HL-60/S4 treated with retinoic acid at 250 ng/mL for 4 days and 3 days (cell line): ENCODE results near the gene UNC5B.

Experiments used
- in situ Hi-C: fragments of 300-500 bp; cut with MboI; formaldehyde crosslinking; loops from 2 replicates; pipeline ENCODE4 v1.7.0; 2022; ENCODE audit warnings: low sequenced_read_pairs

UNC5B gene

GRCh38 chr10:71312811-71313789 lies 100.7 kb downstream of the UNC5B start:
- in situ Hi-C loops = loop anchor here (25.0 kb wide), 2 partner anchors 399 to 499 kb away; partner anchors contain the start of gene C10orf105

- in situ Hi-C loops = loop anchor here (25.0 kb wide), 2 partner anchors 398 to 498 kb away; partner anchors contain the start of gene C10orf105
Observed at GRCh38 chr10:71314028-71314693, 101.8 kb downstream of the UNC5B start.

GRCh38 chr10:71314694-71315225 lies 102.4 kb downstream of the UNC5B start:
- in situ Hi-C loops = loop anchor here (25.0 kb wide), 2 partner anchors 398 to 498 kb away; partner anchors contain the start of gene C10orf105

- in situ Hi-C loops = loop anchor here (25.0 kb wide), 2 partner anchors 396 to 496 kb away; partner anchors contain the start of gene C10orf105
Observed at GRCh38 chr10:71316056-71316785, 103.9 kb downstream of the UNC5B start.

GRCh38 chr10:71316786-71317160 lies 104.4 kb downstream of the UNC5B start:
- in situ Hi-C loops = loop anchor here (25.0 kb wide), 2 partner anchors 396 to 496 kb away; partner anchors contain the start of gene C10orf105

GRCh38 chr10:71317739-71318138 lies 105.4 kb downstream of the UNC5B start:
- in situ Hi-C loops = loop anchor here (25.0 kb wide), 2 partner anchors 395 to 495 kb away; partner anchors contain the start of gene C10orf105

- in situ Hi-C loops = loop anchor here (25.0 kb wide), 2 partner anchors 393 to 493 kb away; partner anchors contain the start of gene C10orf105
Observed at GRCh38 chr10:71319042-71319799, 106.9 kb downstream of the UNC5B start, which contains the start of gene SLC29A3. Gene SLC29A3, plus strand, starts transcription at chr10:71319259. Its CDS starts 51 bp downstream, at chr10:71319310.

GRCh38 chr10:71319800-71320392 lies 107.5 kb downstream of the UNC5B start:
- in situ Hi-C loops = loop anchor here (25.0 kb wide), 2 partner anchors 392 to 492 kb away; partner anchors contain the start of gene C10orf105

GRCh38 chr10:71320592-71320991 lies 108.2 kb downstream of the UNC5B start:
- in situ Hi-C loops = loop anchor here (25.0 kb wide), 2 partner anchors 392 to 492 kb away; partner anchors contain the start of gene C10orf105

GRCh38 chr10:71321386-71321785 lies 109.0 kb downstream of the UNC5B start:
- in situ Hi-C loops = loop anchor here (25.0 kb wide), 2 partner anchors 391 to 491 kb away; partner anchors contain the start of gene C10orf105

- in situ Hi-C loops = loop anchor here (25.0 kb wide), 2 partner anchors 389 to 489 kb away; partner anchors contain the start of gene C10orf105
Observed at GRCh38 chr10:71323407-71323806, 111.0 kb downstream of the UNC5B start.

- in situ Hi-C loops = loop anchor here (25.0 kb wide), 2 partner anchors 388 to 488 kb away; partner anchors contain the start of gene C10orf105
Observed at GRCh38 chr10:71324743-71325142, 112.4 kb downstream of the UNC5B start.

- in situ Hi-C loops = no loop called here
Observed at GRCh38 chr10:71325267-71325666, 112.9 kb downstream of the UNC5B start.

GRCh38 chr10:71326464-71326881 lies 114.1 kb downstream of the UNC5B start:
- in situ Hi-C loops = no loop called here

GRCh38 chr10:71330789-71331404 lies 118.5 kb downstream of the UNC5B start:
- in situ Hi-C loops = no loop called here

- in situ Hi-C loops = no loop called here
Observed at GRCh38 chr10:71331736-71332135, 119.4 kb downstream of the UNC5B start.

- in situ Hi-C loops = no loop called here
Observed at GRCh38 chr10:71332466-71332865, 120.1 kb downstream of the UNC5B start.
